Measurements from ENCODE around the gene APOL4.

The APOL4 gene

DNA sequence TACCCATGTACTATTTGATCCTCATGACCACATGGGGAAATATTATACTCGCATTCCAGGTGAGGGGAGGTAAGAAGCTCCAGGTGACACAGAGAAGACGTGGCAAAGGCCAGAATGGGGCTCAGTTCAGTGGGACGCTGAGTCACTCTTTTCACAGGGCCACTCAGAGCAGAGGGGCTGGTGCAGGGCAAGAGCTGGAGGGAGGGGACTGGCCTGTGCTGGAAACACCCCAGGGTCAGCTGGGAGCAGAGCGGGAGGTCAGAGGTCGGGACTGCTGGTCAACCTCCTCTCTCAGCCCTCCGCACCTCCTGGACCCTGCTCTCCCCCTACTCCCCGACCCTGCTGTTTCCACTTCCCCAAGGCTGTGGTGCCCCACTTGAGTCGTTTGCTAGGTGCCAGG is 53.2 kb downstream of the APOL4 start:
- TF ChIP-seq, protein P1, sequence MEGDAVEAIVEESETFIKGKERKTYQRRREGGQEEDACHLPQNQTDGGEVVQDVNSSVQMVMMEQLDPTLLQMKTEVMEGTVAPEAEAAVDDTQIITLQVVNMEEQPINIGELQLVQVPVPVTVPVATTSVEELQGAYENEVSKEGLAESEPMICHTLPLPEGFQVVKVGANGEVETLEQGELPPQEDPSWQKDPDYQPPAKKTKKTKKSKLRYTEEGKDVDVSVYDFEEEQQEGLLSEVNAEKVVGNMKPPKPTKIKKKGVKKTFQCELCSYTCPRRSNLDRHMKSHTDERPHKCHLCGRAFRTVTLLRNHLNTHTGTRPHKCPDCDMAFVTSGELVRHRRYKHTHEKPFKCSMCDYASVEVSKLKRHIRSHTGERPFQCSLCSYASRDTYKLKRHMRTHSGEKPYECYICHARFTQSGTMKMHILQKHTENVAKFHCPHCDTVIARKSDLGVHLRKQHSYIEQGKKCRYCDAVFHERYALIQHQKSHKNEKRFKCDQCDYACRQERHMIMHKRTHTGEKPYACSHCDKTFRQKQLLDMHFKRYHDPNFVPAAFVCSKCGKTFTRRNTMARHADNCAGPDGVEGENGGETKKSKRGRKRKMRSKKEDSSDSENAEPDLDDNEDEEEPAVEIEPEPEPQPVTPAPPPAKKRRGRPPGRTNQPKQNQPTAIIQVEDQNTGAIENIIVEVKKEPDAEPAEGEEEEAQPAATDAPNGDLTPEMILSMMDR (IDR thresholded peaks at IDR 0.05; ENCODE audit: insufficient read depth, missing control alignments): no peak
- no peak for FAIRE-seq

DNA sequence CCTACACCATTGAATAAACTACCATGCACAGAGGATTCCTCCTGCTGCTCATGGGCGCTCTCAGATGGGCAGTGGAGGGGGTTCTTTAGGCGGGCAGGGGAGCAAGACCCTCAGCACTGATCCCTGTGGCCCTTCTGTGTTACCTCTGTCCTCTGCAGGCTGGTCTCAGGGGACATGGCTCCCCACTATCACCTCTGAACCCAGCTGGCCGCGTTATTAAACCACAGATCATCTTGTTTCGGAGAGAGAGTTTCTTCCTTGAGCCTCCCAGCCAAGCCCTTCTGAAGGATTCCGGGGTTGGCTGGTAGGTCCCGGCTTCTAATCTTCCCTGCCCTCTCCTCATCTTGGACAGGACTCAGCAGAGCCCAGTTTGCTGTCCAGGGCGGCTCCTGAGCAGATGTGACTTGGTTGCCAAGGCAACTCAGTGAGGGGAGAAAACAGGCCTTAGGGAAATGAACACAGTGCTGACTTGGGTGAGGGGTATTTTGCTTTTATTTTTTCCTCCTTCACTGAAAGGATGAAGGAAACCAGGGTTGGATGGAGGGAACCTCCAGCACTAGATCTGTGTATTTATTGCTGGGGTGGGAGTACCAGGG is 54.3 kb downstream of the APOL4 start:
- TF ChIP-seq, protein P1 (IDR thresholded peaks at IDR 0.05; ENCODE audit: insufficient read depth, missing control alignments): no peak
- DNase-seq (ENCODE audit: insufficient read length, low spot score) (no peak), FAIRE-seq (no peak)

More for the DNA sequence above, 53.2 kb downstream of the APOL4 start:
- DNase-seq (ENCODE audit: insufficient read length, low spot score): no peak

DNA sequence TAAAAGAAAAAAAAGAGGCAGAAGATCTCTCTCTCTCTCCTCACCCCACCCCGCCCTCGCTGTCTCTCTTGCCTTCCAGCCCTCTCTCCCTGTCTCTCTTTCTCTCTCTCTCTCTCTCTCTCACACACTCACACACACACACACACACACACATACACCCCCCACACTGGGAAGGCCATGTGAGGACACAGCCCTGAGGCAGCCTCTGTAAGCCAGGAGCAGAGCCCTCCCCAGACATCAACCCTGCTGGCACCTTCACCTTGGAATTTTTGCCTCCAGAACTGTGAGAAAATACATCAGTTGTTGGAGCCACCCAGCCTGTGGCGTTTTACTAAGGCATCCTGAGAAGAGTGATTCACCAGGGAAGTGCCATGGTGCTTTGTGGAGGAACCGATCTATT is 55.7 kb downstream of the APOL4 start:
- DNase-seq (ENCODE audit: insufficient read length, low spot score) (no peak), FAIRE-seq (no peak)
- TF ChIP-seq, protein P1 (IDR thresholded peaks at IDR 0.05; ENCODE audit: insufficient read depth, missing control alignments): no peak

DNA sequence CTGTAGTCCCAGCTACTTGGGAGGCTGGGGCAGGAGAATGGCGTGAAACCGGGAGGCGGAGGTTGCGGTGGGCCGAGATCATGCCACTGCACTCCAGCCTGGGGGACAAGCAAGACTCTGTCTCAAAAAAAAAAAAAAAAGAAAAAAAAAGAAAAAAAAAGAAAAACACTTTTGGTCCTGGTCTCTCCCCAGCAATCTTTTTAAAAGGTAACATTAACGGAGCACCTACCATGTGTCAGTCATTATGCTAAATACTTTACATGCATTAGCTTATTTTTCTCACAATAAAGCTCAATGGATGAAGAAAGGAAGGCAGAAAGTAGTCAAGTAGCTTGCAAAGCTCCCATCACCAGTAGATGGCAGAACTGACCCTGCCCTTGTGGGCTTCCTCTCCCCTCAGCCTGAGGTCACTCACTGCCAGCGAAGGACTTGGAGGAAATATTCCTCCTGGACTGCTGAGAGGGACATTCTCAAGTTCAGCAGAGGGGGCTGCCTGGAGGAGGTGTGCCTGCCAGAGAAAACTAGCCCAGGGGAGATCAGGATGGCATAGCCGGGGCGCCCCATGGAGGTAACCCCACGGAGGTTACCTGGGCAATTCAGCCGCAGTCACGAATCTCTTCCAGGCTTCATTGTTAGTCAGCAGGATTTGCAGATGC is 56.6 kb downstream of the APOL4 start:
- DNase-seq (ENCODE audit: insufficient read length, low spot score) (no peak), FAIRE-seq (no peak)
- TF ChIP-seq, protein P1 (IDR thresholded peaks at IDR 0.05; ENCODE audit: insufficient read depth, missing control alignments): peak; percentile 59

DNA sequence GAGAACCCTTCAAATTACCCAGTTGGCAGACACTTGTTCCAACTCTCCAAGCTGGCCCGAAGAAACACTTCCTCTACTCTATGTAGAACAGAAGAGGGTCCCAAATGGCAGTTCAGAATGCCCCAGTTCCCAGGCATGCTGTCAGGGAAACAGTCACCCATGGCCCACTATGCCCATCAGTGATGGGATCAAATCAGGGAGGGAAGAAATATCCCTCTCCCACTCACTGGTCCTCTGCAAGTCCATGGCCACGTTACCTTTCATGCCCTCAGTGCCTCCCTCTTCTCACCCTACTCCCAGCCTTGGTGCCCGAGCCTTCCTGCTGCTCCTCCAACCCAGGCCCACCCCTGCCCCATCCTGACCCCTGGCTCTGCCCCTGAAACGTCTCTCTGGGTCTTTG is 57.7 kb downstream of the APOL4 start:
- no peak for FAIRE-seq
- no peak for DNase-seq (ENCODE audit: insufficient read length, low spot score)
- TF ChIP-seq, protein P1 (IDR thresholded peaks at IDR 0.05; ENCODE audit: insufficient read depth, missing control alignments): no peak

DNA sequence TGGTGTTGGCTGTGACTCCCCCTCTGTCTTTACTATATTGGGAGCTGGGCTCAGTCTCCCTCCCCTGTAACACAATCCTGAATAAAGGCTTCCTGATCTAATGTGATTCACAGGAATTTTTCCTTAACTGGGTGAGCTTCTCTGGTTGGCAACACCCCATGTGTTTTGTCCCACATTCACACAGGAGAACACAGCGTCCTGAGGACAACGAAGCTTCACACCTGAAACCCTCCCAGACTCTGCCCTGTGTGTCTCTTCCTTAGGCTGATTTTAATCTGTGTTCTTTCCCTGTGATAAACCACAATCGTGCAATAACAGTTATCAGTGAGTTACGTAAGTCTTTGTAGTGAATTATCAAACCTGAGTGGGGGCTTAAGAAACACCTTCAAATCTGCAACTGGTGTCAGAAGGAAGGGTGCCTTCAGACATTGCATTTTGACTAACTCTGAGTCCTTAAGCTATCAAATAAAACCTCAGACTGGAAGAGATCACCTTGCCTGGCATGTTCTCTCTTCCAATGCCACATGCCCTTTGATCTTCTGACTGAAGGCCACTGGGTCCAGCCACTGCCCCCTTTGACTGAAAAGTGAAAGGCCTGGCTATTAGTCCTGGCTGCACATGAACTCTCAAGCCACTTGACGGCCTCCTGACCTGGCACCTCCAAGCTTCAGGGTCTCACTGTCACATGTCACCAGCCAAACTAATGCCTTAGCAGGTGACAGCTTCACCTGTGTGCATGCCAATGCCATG is 58.4 kb downstream of the APOL4 start:
- no peak for FAIRE-seq
- no peak for DNase-seq (ENCODE audit: insufficient read length, low spot score)
- TF ChIP-seq, protein P1 (IDR thresholded peaks at IDR 0.05; ENCODE audit: insufficient read depth, missing control alignments): no peak

DNA sequence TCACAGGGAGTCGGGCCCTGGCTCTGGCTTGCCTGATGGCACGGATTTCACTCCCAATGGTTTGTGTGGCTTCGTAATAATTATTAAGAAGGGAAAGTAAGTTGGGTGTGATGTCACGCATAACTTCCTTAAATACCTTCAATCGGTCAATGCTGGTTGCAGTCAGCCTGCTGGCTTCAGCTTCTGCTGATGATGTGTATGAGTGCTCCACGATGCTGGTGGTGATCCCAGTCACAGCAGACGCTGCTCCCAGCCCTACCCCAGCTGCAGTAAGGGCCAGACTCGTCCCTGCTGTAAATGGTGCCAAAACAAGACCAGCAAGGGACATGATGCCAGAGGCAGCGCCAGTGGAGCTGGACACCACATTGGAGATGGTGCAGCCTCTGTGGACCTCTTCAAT is 60.1 kb downstream of the APOL4 start:
- DNase-seq (ENCODE audit: insufficient read length, low spot score) (no peak), FAIRE-seq (no peak)
- TF ChIP-seq, protein P1 (IDR thresholded peaks at IDR 0.05; ENCODE audit: insufficient read depth, missing control alignments): no peak

All from D721Med (cell line).